GM19463 (cell line): ENCODE data around the gene MYO1D.

Source experiments
- ATAC-seq: cut with Tn5 transposase; IDR thresholded peaks from one replicate; pipeline ENCODE4 v1.9.1; 2021; ENCODE audit warnings: mild to moderate bottlenecking, moderate library complexity; ENCODE audit not compliant: unreplicated experiment

MYO1D gene

DNA sequence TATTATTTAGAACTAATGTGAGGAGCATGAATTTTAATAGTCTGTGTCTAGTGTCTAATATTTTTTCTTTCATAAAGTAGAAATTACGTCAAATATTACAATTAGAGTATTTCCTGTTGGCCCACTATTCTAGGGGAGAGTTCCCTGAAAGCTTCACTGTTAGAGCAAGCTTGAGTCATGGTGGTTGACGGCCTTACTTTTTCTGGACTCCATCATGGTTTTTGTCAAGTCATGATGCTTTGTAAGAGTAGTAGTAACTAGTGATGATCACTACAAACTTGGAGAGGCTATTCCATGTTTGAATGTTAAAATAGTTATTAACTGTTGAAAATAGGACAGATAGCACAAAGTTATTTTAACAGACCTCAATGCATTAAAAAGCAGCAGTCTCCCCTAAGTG lies 431.0 kb downstream of the MYO1D start:
- no peak for ATAC-seq

DNA sequence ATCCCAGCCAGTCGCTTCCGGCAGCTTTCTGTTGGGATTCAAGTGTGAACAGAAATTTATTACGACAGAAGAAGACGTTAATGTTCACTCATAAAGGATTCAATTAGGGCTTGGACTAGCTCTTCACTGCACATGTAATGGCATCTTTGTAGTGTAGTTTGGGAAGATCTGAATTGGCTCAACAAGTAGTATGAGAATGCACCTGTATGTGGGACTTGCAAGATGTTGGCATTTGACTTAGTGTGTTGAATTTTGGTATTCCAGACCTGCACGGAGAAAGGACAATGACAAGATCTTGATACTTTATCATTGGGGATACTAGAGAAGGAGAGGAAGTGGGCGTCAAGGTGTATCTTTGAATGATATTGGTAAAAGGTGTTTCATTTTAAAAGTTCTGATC lies 431.4 kb downstream of the MYO1D start:
- no peak for ATAC-seq

DNA sequence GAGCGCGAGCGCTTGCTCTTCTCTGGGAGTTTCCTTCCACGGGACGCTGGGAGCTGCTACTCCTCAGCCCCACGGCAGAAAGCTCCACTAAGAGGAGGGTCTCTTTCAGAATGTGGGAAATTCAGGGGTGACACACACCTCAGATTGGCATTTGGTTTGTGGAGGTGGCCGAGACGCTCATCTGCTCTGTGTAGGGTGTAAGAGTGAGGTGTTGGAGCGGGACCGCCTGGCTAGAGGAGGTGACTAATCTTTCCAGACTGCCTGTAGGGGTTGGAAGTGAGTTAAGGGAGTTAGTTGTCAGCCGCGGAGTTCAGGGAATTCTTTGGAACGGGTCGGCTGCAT lies 431.9 kb downstream of the MYO1D start:
- ATAC-seq, result no peak

DNA sequence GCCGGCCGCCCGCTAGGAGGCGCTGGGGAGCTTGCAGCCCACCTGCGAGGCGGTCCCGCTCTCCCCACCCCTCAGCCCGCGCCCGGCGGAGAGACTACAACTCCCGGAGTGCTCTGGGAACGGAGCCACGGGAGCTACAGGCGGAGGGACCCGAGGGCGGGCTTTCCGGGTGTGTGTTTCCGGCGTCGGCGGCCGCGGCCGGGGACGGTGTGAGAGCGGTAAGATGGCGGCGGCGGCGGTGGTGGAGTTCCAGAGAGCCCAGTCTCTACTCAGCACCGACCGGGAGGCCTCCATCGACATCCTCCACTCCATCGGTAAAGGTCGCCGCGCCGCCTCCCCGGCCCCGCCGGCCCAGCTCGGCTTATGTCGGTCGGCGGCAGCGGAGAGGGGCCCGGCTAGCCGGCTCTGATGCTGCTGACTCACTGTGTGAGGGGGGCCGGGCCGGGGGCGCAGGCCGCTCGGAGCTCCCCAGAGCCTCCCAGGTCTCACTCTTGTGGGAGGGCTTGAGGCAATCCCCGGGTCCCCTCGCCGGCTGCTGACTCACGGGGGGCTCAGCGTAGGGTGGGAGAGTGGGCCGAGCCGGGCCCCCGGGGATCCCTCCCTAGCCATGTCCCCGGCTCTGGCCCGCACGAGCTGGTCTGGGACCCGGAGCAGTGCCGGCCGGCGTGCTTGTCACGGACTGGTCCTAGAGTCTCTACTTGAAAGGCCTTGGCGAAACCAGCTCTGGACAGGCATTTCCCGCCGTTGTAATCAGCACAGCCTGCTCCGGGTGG lies 432.4 kb downstream of the MYO1D start, which contains the start of gene PSMD11:
Gene PSMD11, plus strand, starts transcription at position 210 of the 773 bp plus-strand sequence. Its CDS starts 14 bp downstream, at position 224.
- ATAC-seq, result peak; percentile 94

DNA sequence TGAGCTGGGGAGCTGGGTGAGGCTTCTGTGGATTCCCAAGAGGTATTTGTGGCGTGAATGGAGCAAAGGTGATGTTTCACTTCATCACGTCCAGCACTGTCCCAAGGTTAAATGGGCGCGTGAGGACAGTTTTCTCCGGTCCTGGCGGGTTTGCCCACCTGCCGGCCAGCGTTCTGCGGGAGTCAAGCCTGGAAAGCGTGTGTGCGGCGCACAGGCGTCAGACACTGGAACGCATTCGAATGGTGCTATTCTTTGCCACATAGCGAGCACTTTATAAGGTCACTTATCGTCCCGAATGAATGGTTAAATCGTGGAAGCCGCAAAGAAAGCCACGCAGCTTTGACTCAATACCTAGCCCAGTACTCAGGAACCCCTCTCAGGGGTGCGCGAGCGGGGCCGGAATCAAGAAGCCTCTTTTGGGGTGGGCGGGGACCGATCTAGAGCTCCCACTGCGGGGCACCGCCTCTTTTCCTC lies 433.1 kb downstream of the MYO1D start:
- no peak for ATAC-seq
